Type B pancreatic cell (in vitro differentiated cells): Measurements from ENCODE around the gene SPOCK1. TPM values are rescaled to one million over a fixed set of nuclear protein-coding genes. Genes with fewer than 3 reads are reported as not detected.

Source experiments
- DNase-seq: peaks from one replicate; pipeline ENCODE4 v3.0.0; 2021; ENCODE audit warnings: mixed read lengths; ENCODE audit not compliant: unreplicated experiment; ENCODE audit errors: extremely low spot score
- H3K27ac Mint-ChIP-seq: 2 replicates; pipeline ENCODE4 v1.8.0; 2021; ENCODE audit warnings: mild to moderate bottlenecking, mixed read lengths
- H3K27me3 Mint-ChIP-seq: 2 replicates; pipeline ENCODE4 v1.8.0; 2021; ENCODE audit warnings: mixed read lengths
- H3K36me3 Mint-ChIP-seq: 2 replicates; pipeline ENCODE4 v1.8.0; 2021; ENCODE audit warnings: mixed read lengths
- H3K4me1 Mint-ChIP-seq: one replicate; pipeline ENCODE4 v1.8.0; 2021; ENCODE audit warnings: mixed read lengths; ENCODE audit not compliant: unreplicated experiment
- H3K4me3 Mint-ChIP-seq: 2 replicates; pipeline ENCODE4 v1.8.0; 2021; ENCODE audit warnings: mild to moderate bottlenecking, mixed read lengths
- H3K9me3 Mint-ChIP-seq: 2 replicates; pipeline ENCODE4 v1.8.0; 2021; ENCODE audit warnings: mixed read lengths
- total RNA-seq: library from RNA; stranded (reverse); gene quantifications from 2 replicates; pipeline ENCODE4 v1.2.1, GENCODE V29; 2021; ENCODE audit warnings: low replicate concordance
- TF ChIP-seq, protein P1 (sequence below): fragments of 200-600 bp; sonication (generic); conservative IDR thresholded peaks from 2 replicates; pipeline ENCODE4 v1.5.0; 2021; ENCODE audit warnings: antibody characterized with exemption, mild to moderate bottlenecking

Gene SPOCK1
- total RNA-seq, 1 donor from 2014 or later = 45.1 TPM

DNA sequence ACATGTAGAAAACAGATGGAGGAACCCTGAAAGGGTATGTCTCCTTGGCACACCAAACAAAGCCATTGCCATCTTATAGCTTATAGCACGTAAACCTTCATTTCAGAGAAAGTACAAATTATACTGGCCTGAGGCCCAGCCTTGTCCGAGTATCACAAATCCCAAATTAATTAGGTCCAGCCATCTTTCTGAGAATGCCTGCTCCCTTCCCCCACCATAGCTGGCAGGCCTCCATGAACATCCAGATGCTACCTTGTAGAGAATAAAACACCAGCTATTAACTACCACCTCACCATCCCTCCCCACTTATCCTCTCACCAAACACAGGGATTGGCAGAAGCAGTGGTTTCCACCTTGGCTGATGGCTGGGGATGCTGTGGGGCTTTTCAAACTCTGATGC is 224.0 kb downstream of the SPOCK1 start:
- H3K4me3 Mint-ChIP-seq = no peak overlapping the region
- no peaks in the 10 kb centered on the region for H3K36me3 Mint-ChIP-seq
- no peak for DNase-seq
- H3K27ac Mint-ChIP-seq = no peak overlapping the region
- H3K4me1 Mint-ChIP-seq = peaks cover 6% of the 10 kb centered on the region
- H3K27me3 Mint-ChIP-seq = peaks cover 8% of the 10 kb centered on the region
- TF ChIP-seq, protein P1, sequence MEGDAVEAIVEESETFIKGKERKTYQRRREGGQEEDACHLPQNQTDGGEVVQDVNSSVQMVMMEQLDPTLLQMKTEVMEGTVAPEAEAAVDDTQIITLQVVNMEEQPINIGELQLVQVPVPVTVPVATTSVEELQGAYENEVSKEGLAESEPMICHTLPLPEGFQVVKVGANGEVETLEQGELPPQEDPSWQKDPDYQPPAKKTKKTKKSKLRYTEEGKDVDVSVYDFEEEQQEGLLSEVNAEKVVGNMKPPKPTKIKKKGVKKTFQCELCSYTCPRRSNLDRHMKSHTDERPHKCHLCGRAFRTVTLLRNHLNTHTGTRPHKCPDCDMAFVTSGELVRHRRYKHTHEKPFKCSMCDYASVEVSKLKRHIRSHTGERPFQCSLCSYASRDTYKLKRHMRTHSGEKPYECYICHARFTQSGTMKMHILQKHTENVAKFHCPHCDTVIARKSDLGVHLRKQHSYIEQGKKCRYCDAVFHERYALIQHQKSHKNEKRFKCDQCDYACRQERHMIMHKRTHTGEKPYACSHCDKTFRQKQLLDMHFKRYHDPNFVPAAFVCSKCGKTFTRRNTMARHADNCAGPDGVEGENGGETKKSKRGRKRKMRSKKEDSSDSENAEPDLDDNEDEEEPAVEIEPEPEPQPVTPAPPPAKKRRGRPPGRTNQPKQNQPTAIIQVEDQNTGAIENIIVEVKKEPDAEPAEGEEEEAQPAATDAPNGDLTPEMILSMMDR = no peak
- no peaks in the 10 kb centered on the region for H3K9me3 Mint-ChIP-seq

DNA sequence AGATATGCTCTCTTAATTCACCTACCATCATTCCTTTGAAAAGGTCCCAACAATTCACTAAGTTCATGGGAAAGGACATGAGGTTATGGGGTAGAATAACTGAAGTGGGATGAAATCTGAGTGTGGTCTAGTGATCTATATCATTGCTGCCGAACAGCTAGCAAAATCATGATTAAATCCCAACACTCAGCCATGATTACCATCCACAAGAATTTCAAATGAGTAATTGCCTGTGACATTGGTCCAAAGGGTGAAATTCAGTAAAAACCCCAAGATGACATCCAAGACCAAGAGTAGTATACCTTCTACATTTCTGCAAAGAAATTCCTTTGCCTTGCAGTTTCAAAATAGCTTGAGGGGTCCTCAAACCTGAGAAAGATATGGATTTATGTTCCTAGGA is 225.6 kb downstream of the SPOCK1 start:
- Mint-ChIP-seq H3K9me3 (no peaks in the 10 kb centered on the region), H3K36me3 (no peaks in the 10 kb centered on the region), H3K27me3 (peaks cover 6% of the 10 kb centered on the region), H3K4me3 (no peak overlapping the region), H3K27ac (no peak overlapping the region), H3K4me1 (peaks cover 15% of the 10 kb centered on the region)
- TF ChIP-seq, protein P1 = no peak
- DNase-seq = no peak

DNA sequence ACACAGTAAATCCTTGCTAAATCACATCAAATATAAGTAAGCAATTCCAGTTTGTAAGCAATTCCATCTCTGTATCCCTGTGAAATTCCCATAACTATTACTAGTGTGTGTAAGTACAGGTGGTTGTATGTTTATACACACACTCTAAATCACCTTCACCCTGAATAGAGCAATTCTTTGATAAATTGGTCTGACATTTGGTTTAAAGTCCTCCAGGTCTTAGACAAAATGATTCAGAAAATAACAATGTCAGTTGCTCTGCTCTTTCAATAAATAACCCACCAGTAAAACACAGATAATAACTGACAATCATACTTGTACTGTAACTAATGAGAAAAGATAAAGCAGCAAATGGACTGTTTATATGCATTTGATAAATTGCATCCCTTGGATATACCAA is 226.3 kb downstream of the SPOCK1 start:
- TF ChIP-seq, protein P1 = no peak
- H3K27me3 Mint-ChIP-seq = peaks cover 3% of the 10 kb centered on the region
- no peak for DNase-seq
- H3K4me3 Mint-ChIP-seq = no peak overlapping the region
- H3K4me1 Mint-ChIP-seq = peaks cover 21% of the 10 kb centered on the region
- no peak overlapping the region for H3K27ac Mint-ChIP-seq
- H3K9me3 Mint-ChIP-seq = no peaks in the 10 kb centered on the region
- no peaks in the 10 kb centered on the region for H3K36me3 Mint-ChIP-seq

DNA sequence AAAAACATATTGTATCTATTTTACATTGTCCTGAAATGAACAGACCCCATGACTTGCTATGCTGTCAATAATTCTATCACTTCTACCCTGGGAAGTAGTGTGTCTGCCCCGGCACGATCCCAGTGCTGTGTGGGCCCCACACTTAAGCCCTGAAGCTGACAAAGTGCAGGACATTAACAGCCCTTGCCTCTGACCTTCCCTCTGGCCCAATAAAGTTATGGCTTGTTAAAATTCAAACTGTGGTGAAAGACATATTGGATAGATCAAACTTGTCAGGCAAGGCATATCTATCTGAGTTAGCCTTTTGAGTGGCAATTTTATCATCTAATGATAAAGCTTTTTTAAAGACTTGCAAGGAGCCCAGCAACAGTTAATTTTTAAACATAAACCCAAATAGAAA is 229.2 kb downstream of the SPOCK1 start:
- H3K36me3 Mint-ChIP-seq = no peaks in the 10 kb centered on the region
- no peaks in the 10 kb centered on the region for H3K9me3 Mint-ChIP-seq
- TF ChIP-seq, protein P1 = no peak
- H3K27me3 Mint-ChIP-seq = peaks cover 4% of the 10 kb centered on the region
- peaks cover 44% of the 10 kb centered on the region for H3K4me1 Mint-ChIP-seq
- no peak for DNase-seq
- no peak overlapping the region for H3K27ac Mint-ChIP-seq
- no peak overlapping the region for H3K4me3 Mint-ChIP-seq

DNA sequence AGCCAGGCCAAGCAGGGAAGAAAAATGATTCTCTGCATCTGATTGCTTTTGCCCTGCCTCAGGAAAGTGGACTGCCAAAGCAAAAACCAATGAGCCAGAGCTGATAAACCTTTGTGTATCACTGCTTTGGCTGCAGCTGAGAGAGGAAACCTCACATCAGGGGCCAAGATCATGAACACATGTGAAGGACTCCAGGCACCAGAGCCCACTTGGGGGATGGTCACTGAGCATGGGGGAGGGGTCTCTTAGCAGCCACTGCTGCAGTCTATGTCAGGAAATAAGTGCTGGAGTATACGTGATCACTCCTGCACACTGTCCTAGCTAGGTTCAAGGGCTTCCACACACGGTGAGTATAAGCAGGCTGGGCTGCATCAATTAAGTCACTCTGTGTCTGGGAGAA is 229.9 kb downstream of the SPOCK1 start:
- no peak for DNase-seq
- no peak overlapping the region for H3K27ac Mint-ChIP-seq

More for the DNA sequence above, 229.9 kb downstream of the SPOCK1 start:
- H3K4me3 Mint-ChIP-seq = no peak overlapping the region
- H3K27me3 Mint-ChIP-seq = peaks cover 8% of the 10 kb centered on the region
- no peaks in the 10 kb centered on the region for H3K9me3 Mint-ChIP-seq
- H3K4me1 Mint-ChIP-seq = peaks cover 49% of the 10 kb centered on the region
- TF ChIP-seq, protein P1 = no peak
- H3K36me3 Mint-ChIP-seq = no peaks in the 10 kb centered on the region
